ENCODE results near the gene HNRNPR.

DNA sequence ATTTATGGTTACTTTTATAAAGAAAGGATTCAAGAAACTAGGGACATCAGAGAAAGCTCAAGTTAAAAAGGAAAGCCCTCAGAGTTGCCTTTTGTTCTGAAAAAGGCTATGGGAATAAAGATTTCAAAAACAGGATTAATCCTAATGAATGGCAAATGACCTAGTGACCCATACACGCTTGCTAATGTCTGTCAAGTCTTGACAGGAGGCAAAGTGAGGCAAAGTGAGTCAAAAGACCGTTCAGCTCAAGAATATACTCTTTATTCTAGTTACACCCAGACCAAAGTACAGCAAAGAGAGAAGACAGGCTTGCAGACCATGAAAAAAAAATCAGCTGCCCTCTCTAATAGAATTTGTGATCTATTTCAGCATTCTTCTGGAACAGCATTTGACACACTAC lies 22.1 kb upstream of the HNRNPR start:
- no peak for TF ChIP-seq ZNF384 (IDR thresholded peaks at IDR 0.05)
- TF ChIP-seq ELF4 (IDR thresholded peaks at IDR 0.05): no peak
- TF ChIP-seq SP1 (IDR thresholded peaks at IDR 0.05): no peak
- no peak for TF ChIP-seq CTBP1 (IDR thresholded peaks at IDR 0.05; ENCODE audit: borderline replicate concordance)
- no peak for TF ChIP-seq FOXM1 (IDR thresholded peaks at IDR 0.05; ENCODE audit: borderline replicate concordance)

Measured in HEK293T (cell line).